CD14-positive monocyte (primary cell): ENCODE results near the gene TMEM37. TPM values are rescaled to one million over a fixed set of nuclear protein-coding genes. Genes with fewer than 3 reads are reported as not detected.

Source experiments
- DNase-seq, 3 donors: peaks; one replicate each; pipeline ENCODE4 v3.0.0-alpha.2; 2011 to 2022
- H2AFZ ChIP-seq: 2 replicates; pipeline ENCODE4 v1.6.0; 2012; ENCODE audit warnings: mild to moderate bottlenecking, low read depth, low read length, inconsistent platforms; ENCODE audit not compliant: insufficient read depth, poor library complexity, severe bottlenecking
- H3K27ac ChIP-seq, 2 donors: 1 replicate in 1 of 2; 2 replicates in 1 of 2; pipeline ENCODE4 v1.5.1; 2012 to 2013; ENCODE audit warnings: low read length in 2 of 2, control low read depth in 1 of 2, inconsistent platforms in 1 of 2, low read depth in 1 of 2, mild to moderate bottlenecking in 1 of 2
- H3K27me3 ChIP-seq, 2 donors: one replicate each; pipeline versions ENCODE4 v1.6.0 to v1.6.1; 2011 to 2013; ENCODE audit warnings: low read length in 2 of 2; ENCODE audit not compliant: control insufficient read depth in 2 of 2, insufficient read depth in 2 of 2
- H3K36me3 ChIP-seq, 2 donors: replicated peaks in 1 of 2; 1 replicate in 1 of 2; 2 replicates in 1 of 2; pipeline versions ENCODE4 v1.5.1 to v1.6.1; 2012 to 2013; ENCODE audit warnings: low read length in 2 of 2, control low read depth in 1 of 2, inconsistent platforms in 1 of 2, mild to moderate bottlenecking in 1 of 2; ENCODE audit not compliant: insufficient read depth in 2 of 2, control insufficient read depth in 1 of 2
- H3K4me1 ChIP-seq, 2 donors: 1 replicate in 1 of 2; 2 replicates in 1 of 2; pipeline versions ENCODE4 v1.5.1 to v1.6.1; 2012 to 2013; ENCODE audit warnings: low read length in 2 of 2, control low read depth in 1 of 2, inconsistent platforms in 1 of 2, mild to moderate bottlenecking in 1 of 2, moderate library complexity in 1 of 2; ENCODE audit not compliant: insufficient read depth in 2 of 2, control insufficient read depth in 1 of 2
- H3K4me2 ChIP-seq: replicated peaks from 2 replicates; pipeline ENCODE3; 2012; ENCODE audit warnings: low read length, moderate library complexity, mild to moderate bottlenecking; ENCODE audit not compliant: poor library complexity, severe bottlenecking; ENCODE audit errors: extremely low read depth
- H3K4me3 ChIP-seq, 3 experiments: fragments of 200-600 bp in 1 of 3; sonication (generic) in 1 of 3; replicated peaks in 1 of 3; 1 replicate in 2 of 3; 2 replicates in 1 of 3; pipeline ENCODE4 v1.5.1; 2011 to 2013; ENCODE audit warnings: low read length in 3 of 3, mild to moderate bottlenecking in 3 of 3, control low read depth in 2 of 3, low read depth in 2 of 3, inconsistent platforms in 1 of 3, moderate library complexity in 1 of 3
- H3K79me2 ChIP-seq: 2 replicates; pipeline ENCODE4 v1.6.0; 2012; ENCODE audit warnings: mild to moderate bottlenecking, control low read depth, inconsistent platforms, low read length, moderate library complexity; ENCODE audit not compliant: insufficient read depth
- H3K9ac ChIP-seq: 2 replicates; pipeline ENCODE4 v1.6.0; 2017; ENCODE audit warnings: low read length, mild to moderate bottlenecking; ENCODE audit not compliant: insufficient read depth, poor library complexity, severe bottlenecking
- H3K9me3 ChIP-seq, 2 donors: replicated peaks in 1 of 2; 1 replicate in 1 of 2; 2 replicates in 1 of 2; pipeline versions ENCODE4 v1.5.1 to v1.6.1; 2012 to 2013; ENCODE audit warnings: low read length in 2 of 2, control low read depth in 1 of 2; ENCODE audit not compliant: control insufficient read depth in 1 of 2, insufficient read depth in 1 of 2
- H4K20me1 ChIP-seq: 2 replicates; pipeline ENCODE4 v1.6.0; 2012; ENCODE audit warnings: mild to moderate bottlenecking, low read length, control low read depth, moderate library complexity; ENCODE audit not compliant: insufficient read depth
- H3K27ac Mint-ChIP-seq, 7 donors: one replicate each; pipeline ENCODE4 v1.8.0; 2020; ENCODE audit warnings: mild to moderate bottlenecking in 7 of 7, mixed read lengths in 7 of 7, moderate library complexity in 6 of 7, inconsistent platforms in 2 of 7
- H3K27me3 Mint-ChIP-seq, 3 donors: one replicate each; pipeline ENCODE4 v1.8.0; 2021 to 2022; ENCODE audit warnings: low read depth in 3 of 3, mild to moderate bottlenecking in 3 of 3, mixed read lengths in 3 of 3, moderate library complexity in 3 of 3, inconsistent platforms in 1 of 3
- H3K36me3 Mint-ChIP-seq, 2 donors: one replicate each; pipeline ENCODE4 v1.8.0; 2020; ENCODE audit warnings: mixed read lengths in 2 of 2, inconsistent platforms in 1 of 2, mild to moderate bottlenecking in 1 of 2
- H3K4me1 Mint-ChIP-seq: one replicate; pipeline ENCODE4 v1.8.0; 2020; ENCODE audit warnings: mild to moderate bottlenecking, mixed read lengths
- H3K4me3 Mint-ChIP-seq, 2 donors: one replicate each; pipeline ENCODE4 v1.8.0; 2020; ENCODE audit warnings: mild to moderate bottlenecking in 2 of 2, mixed read lengths in 2 of 2, moderate library complexity in 1 of 2
- H3K9me3 Mint-ChIP-seq, 7 donors: one replicate each; pipeline ENCODE4 v1.8.0; 2020 to 2022; ENCODE audit warnings: mixed read lengths in 7 of 7, mild to moderate bottlenecking in 6 of 7, moderate library complexity in 6 of 7, inconsistent platforms in 2 of 7
- WGBS: methylation state at CpG from one replicate; pipeline ENCODE4 v1.1.5; 2013; ENCODE audit warnings: missing lambda C conversion rate; ENCODE audit not compliant: insufficient coverage; 5-methylcytosine and 5-hydroxymethylcytosine counted together
- intact Hi-C, 2 donors: fragments of 100-400 bp; cut with micrococcal nuclease; formaldehyde crosslinking; loops; one replicate each; pipeline versions ENCODE4 v1.15.0 to v1.15.1; 2023
- polyA plus RNA-seq, 3 donors: library from polyadenylated mRNA; depleted of rRNA in 1 of 3; unstranded in 2 of 3; stranded (reverse) in 1 of 3; fragments of 300-500 nt in 2 of 3; fragments of >200 nt in 1 of 3; fragmentation: Illumina TruSeq in 2 of 3; gene quantifications; 1 replicate in 2 of 3; 2 replicates in 1 of 3; pipeline ENCODE4 v1.2.3, GENCODE V29; 2012 to 2021
- TF ChIP-seq, protein P1 (sequence below): fragments of 200-600 bp; IDR thresholded peaks from one replicate; pipeline ENCODE4 v1.8.0; 2022; ENCODE audit warnings: antibody characterized with exemption, mild to moderate bottlenecking

The TMEM37 gene
- polyA plus RNA-seq, 3 donors: not detected

- Histone ChIP-seq H3K4me2 (no peak overlapping the region), H3K4me3 (no peak overlapping the region), H3K9me3 (no peaks in the 10 kb centered on the region), H3K27ac (no peak overlapping the region), H4K20me1 (no peaks in the 10 kb centered on the region), H3K36me3 (no peaks in the 10 kb centered on the region), H3K27me3 (no peaks in the 10 kb centered on the region), H3K79me2 (no peaks in the 10 kb centered on the region), H2AFZ (no peak overlapping the region), H3K4me1 (no peaks in the 10 kb centered on the region), H3K9ac (no peak overlapping the region)
- WGBS: 96% methylated on average over 6 of the region's 7 CpGs
- intact Hi-C loops: no loop called here
- H3K36me3 Mint-ChIP-seq: no peaks in the 10 kb centered on the region
- no peak overlapping the region for H3K4me3 Mint-ChIP-seq
- peaks cover 8% of the 10 kb centered on the region for H3K4me1 Mint-ChIP-seq
- no peak overlapping the region for H3K27ac Mint-ChIP-seq
- peaks cover 8 to 10% (median 9%) of the 10 kb centered on the region in 3 donors for H3K27me3 Mint-ChIP-seq
- TF ChIP-seq, protein P1, sequence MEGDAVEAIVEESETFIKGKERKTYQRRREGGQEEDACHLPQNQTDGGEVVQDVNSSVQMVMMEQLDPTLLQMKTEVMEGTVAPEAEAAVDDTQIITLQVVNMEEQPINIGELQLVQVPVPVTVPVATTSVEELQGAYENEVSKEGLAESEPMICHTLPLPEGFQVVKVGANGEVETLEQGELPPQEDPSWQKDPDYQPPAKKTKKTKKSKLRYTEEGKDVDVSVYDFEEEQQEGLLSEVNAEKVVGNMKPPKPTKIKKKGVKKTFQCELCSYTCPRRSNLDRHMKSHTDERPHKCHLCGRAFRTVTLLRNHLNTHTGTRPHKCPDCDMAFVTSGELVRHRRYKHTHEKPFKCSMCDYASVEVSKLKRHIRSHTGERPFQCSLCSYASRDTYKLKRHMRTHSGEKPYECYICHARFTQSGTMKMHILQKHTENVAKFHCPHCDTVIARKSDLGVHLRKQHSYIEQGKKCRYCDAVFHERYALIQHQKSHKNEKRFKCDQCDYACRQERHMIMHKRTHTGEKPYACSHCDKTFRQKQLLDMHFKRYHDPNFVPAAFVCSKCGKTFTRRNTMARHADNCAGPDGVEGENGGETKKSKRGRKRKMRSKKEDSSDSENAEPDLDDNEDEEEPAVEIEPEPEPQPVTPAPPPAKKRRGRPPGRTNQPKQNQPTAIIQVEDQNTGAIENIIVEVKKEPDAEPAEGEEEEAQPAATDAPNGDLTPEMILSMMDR: no peak
- DNase-seq: no peak
- peaks cover 0 to 2% (median 0%) of the 10 kb centered on the region in 7 donors for H3K9me3 Mint-ChIP-seq
Observed at GRCh38 chr2:119486886-119487285, 55.2 kb downstream of the TMEM37 start.

- H3K9ac ChIP-seq: no peak overlapping the region
- H3K4me2 ChIP-seq: no peak overlapping the region
- Mint-ChIP-seq H3K9me3 (no peaks in the 10 kb centered on the region), H3K4me3 (no peak overlapping the region), H3K36me3 (no peaks in the 10 kb centered on the region), H3K4me1 (peaks cover 8% of the 10 kb centered on the region), H3K27me3 (peaks cover 7 to 10% (median 9%) of the 10 kb centered on the region in 3 donors), H3K27ac (no peak overlapping the region)
- H3K36me3 ChIP-seq: no peaks in the 10 kb centered on the region
- H4K20me1 ChIP-seq: no peaks in the 10 kb centered on the region
- H3K4me1 ChIP-seq: no peaks in the 10 kb centered on the region
- TF ChIP-seq, protein P1: no peak
- H3K4me3 ChIP-seq: no peak overlapping the region
- H3K27ac ChIP-seq: no peak overlapping the region
- 34% methylated on average over 3 of the region's 9 CpGs for WGBS
- no peaks in the 10 kb centered on the region for H3K79me2 ChIP-seq
- no peak overlapping the region for H2AFZ ChIP-seq
- intact Hi-C loops: no loop called here
- H3K9me3 ChIP-seq: no peaks in the 10 kb centered on the region
- H3K27me3 ChIP-seq: no peaks in the 10 kb centered on the region
- DNase-seq: no peak
Observed at GRCh38 chr2:119487434-119488244, 56.0 kb downstream of the TMEM37 start.

Other genes starting within 250 kb of the TMEM37 start
- 10 to 100 TPM in 1 of 3 donors, 1 to 10 TPM in 2; 3.0 to 10.7 (median 3.3) TPM for gene STEAP3, start 208.0 kb upstream of the TMEM37 start, polyA plus RNA-seq
- 10 to 100 TPM in 2 of 3 donors, 1 to 10 TPM in 1; 9.7 to 32.5 (median 31.0) TPM for gene C2orf76, start 65.0 kb upstream of the TMEM37 start, polyA plus RNA-seq
- 100 to 1,000 TPM; 126 to 436 (median 398) TPM for gene DBI, start 64.9 kb upstream of the TMEM37 start, polyA plus RNA-seq
- not detected for gene SCTR, start 92.6 kb downstream of the TMEM37 start, polyA plus RNA-seq
- gene CFAP221, start 112.6 kb downstream of the TMEM37 start, polyA plus RNA-seq: not detected
- 1 to 10 TPM in 1 of 3 donors, under 1 TPM in 2; 0.69 to 1.2 (median 0.73) TPM for gene TMEM177, start 247.3 kb downstream of the TMEM37 start, polyA plus RNA-seq